Suprapubic skin (tissue), 4 donors: ENCODE data around the gene ZFR.

Experiments used
- CTCF ChIP-seq, 2 donors: fragments of 200-600 bp in 1 of 2; fragments of 450-650 bp in 1 of 2; sonication (generic) in 1 of 2; IDR thresholded peaks; one replicate each; pipeline ENCODE4 v1.5.1; 2016 to 2019; ENCODE audit warnings: antibody characterized with exemption in 2 of 2, mild to moderate bottlenecking in 1 of 2, moderate library complexity in 1 of 2
- EP300 ChIP-seq: sonication (generic); formaldehyde crosslinking; IDR thresholded peaks from one replicate; pipeline ENCODE4 v1.6.1; 2017; ENCODE audit warnings: antibody characterized with exemption
- POLR2A ChIP-seq, 2 donors: fragments of 450-650 bp; IDR thresholded peaks; one replicate each; pipeline ENCODE4 v1.6.1; 2017; ENCODE audit warnings: antibody characterized with exemption in 2 of 2, mild to moderate bottlenecking in 2 of 2, moderate library complexity in 2 of 2
- POLR2AphosphoS5 ChIP-seq, 3 donors: sonication (generic); formaldehyde crosslinking; IDR thresholded peaks; one replicate each; pipeline ENCODE4 v1.6.1; 2017; ENCODE audit warnings: antibody characterized with exemption in 3 of 3

- TF ChIP-seq CTCF (IDR thresholded peaks at IDR 0.05) (no peak), POLR2AphosphoS5 (IDR thresholded peaks at IDR 0.05) (no peak), POLR2A (IDR thresholded peaks at IDR 0.05) (no peak), EP300 (no peak)
Observed at GRCh38 chr5:32387211-32387610, 57.3 kb downstream of the ZFR start.
